ENCODE results near the gene SH2D3A.
A peak's percentile ranks its signal among the peaks of the same experiment; 100 is the strongest.
"Not testable (repeated sequence)": the region's sequence is repeated elsewhere in the genome, so short reads cannot be mapped to it uniquely, and the experiment has no call there.

SH2D3A gene

GRCh38 chr19:6762253-6762797, 4.9 kb downstream of the SH2D3A start:
- H3K27ac Mint-ChIP-seq; H3K4me3 Mint-ChIP-seq; H3K27me3 Mint-ChIP-seq; ATAC-seq (replicated peaks); H3K9me3 Mint-ChIP-seq; DNase-seq: not testable (repeated sequence)
- Mint-ChIP-seq H3K36me3 (ENCODE audit: insufficient read depth) (peaks cover 62% of the 10 kb centered on the region), H3K4me1 (ENCODE audit: low read depth in 2 of 2) (peaks cover 13 to 22% of the 10 kb centered on the region in 2 donors)

- Mint-ChIP-seq H3K27ac (no peak overlapping the region), H3K4me3 (no peak overlapping the region), H3K4me1 (ENCODE audit: low read depth in 2 of 2) (peaks cover 4 to 14% of the 10 kb centered on the region in 2 donors), H3K9me3 (no peaks in the 10 kb centered on the region), H3K27me3 (no peaks in the 10 kb centered on the region), H3K36me3 (ENCODE audit: insufficient read depth) (peaks cover 64% of the 10 kb centered on the region)
- ATAC-seq (replicated peaks) (no peak), DNase-seq (no peak)
These were observed 6.1 kb downstream of the SH2D3A start for GRCh38 chr19:6761053-6761676.

- H3K27me3 Mint-ChIP-seq, result no peaks in the 10 kb centered on the region
These were observed 6.6 kb downstream of the SH2D3A start for GRCh38 chr19:6760606-6761005.

GRCh38 chr19:6754653-6755463, 12.4 kb downstream of the SH2D3A start:
- peaks cover 10 to 16% of the 10 kb centered on the region in 2 donors for H3K4me1 Mint-ChIP-seq (ENCODE audit: low read depth in 2 of 2)
- no peak overlapping the region for H3K4me3 Mint-ChIP-seq
- no peaks in the 10 kb centered on the region for H3K9me3 Mint-ChIP-seq
- no peak for ATAC-seq (replicated peaks)
- peaks cover 58% of the 10 kb centered on the region for H3K36me3 Mint-ChIP-seq (ENCODE audit: insufficient read depth)
- no peak overlapping the region for H3K27ac Mint-ChIP-seq
- no peaks in the 10 kb centered on the region for H3K27me3 Mint-ChIP-seq
- no peak for DNase-seq

More at GRCh38 chr19:6760606-6761005, 6.6 kb downstream of the SH2D3A start:
- no peak overlapping the region for H3K27ac Mint-ChIP-seq
- ATAC-seq (replicated peaks) (no peak), DNase-seq (no peak)
- no peaks in the 10 kb centered on the region for H3K9me3 Mint-ChIP-seq
- H3K4me1 Mint-ChIP-seq (ENCODE audit: low read depth in 2 of 2), result peaks cover 0 to 9% of the 10 kb centered on the region in 2 donors
- peaks cover 61% of the 10 kb centered on the region for H3K36me3 Mint-ChIP-seq (ENCODE audit: insufficient read depth)
- no peak overlapping the region for H3K4me3 Mint-ChIP-seq

- Mint-ChIP-seq H3K4me1 (ENCODE audit: low read depth in 2 of 2) (peaks cover 10 to 16% of the 10 kb centered on the region in 2 donors), H3K27ac (peak overlapping the region in 1 of 2 donors; percentile 90), H3K4me3 (no peak overlapping the region), H3K9me3 (no peaks in the 10 kb centered on the region), H3K36me3 (ENCODE audit: insufficient read depth) (peaks cover 55% of the 10 kb centered on the region), H3K27me3 (no peaks in the 10 kb centered on the region)
- no peak for DNase-seq
- ATAC-seq (replicated peaks), result no peak
These were observed 13.1 kb downstream of the SH2D3A start for GRCh38 chr19:6754136-6754535.

- DNase-seq (peak; percentile 69 to 78 (median 72)), ATAC-seq (replicated peaks) (peak; percentile 87)
- Mint-ChIP-seq H3K27me3 (no peaks in the 10 kb centered on the region), H3K36me3 (ENCODE audit: insufficient read depth) (peaks cover 50% of the 10 kb centered on the region), H3K4me3 (peak overlapping the region; percentile 71 to 85), H3K4me1 (ENCODE audit: low read depth in 2 of 2) (peaks cover 10 to 12% of the 10 kb centered on the region in 2 donors), H3K27ac (peak overlapping the region; percentile 6 to 90), H3K9me3 (no peaks in the 10 kb centered on the region)
These were observed 13.8 kb downstream of the SH2D3A start for GRCh38 chr19:6753178-6754031.

- Mint-ChIP-seq H3K4me3 (peak overlapping the region; percentile 71 to 85), H3K36me3 (ENCODE audit: insufficient read depth) (peaks cover 48% of the 10 kb centered on the region), H3K27ac (peak overlapping the region; percentile 6 to 90), H3K4me1 (ENCODE audit: low read depth in 2 of 2) (peaks cover 10 to 11% of the 10 kb centered on the region in 2 donors), H3K27me3 (no peaks in the 10 kb centered on the region), H3K9me3 (no peaks in the 10 kb centered on the region)
- DNase-seq (no peak), ATAC-seq (replicated peaks) (no peak)
These were observed 14.7 kb downstream of the SH2D3A start for GRCh38 chr19:6752256-6753177.

GRCh38 chr19:6751189-6751588, 16.0 kb downstream of the SH2D3A start:
- Mint-ChIP-seq H3K27me3 (no peaks in the 10 kb centered on the region), H3K27ac (no peak overlapping the region), H3K4me3 (no peak overlapping the region), H3K4me1 (ENCODE audit: low read depth in 2 of 2) (peaks cover 10 to 11% of the 10 kb centered on the region in 2 donors), H3K9me3 (no peaks in the 10 kb centered on the region), H3K36me3 (ENCODE audit: insufficient read depth) (peaks cover 54% of the 10 kb centered on the region)
- ATAC-seq (replicated peaks) (no peak), DNase-seq (no peak)

- DNase-seq (no peak), ATAC-seq (replicated peaks) (no peak)
- Mint-ChIP-seq H3K36me3 (ENCODE audit: insufficient read depth) (peaks cover 53% of the 10 kb centered on the region), H3K27ac (no peak overlapping the region), H3K27me3 (no peaks in the 10 kb centered on the region), H3K4me3 (no peak overlapping the region), H3K9me3 (no peaks in the 10 kb centered on the region), H3K4me1 (ENCODE audit: low read depth in 2 of 2) (peaks cover 10 to 11% of the 10 kb centered on the region in 2 donors)
These were observed 17.2 kb downstream of the SH2D3A start for GRCh38 chr19:6750062-6750461.

- H3K36me3 Mint-ChIP-seq (ENCODE audit: insufficient read depth), result peaks cover 41% of the 10 kb centered on the region
- H3K27me3 Mint-ChIP-seq; ATAC-seq (replicated peaks); H3K9me3 Mint-ChIP-seq; H3K4me3 Mint-ChIP-seq; H3K4me1 Mint-ChIP-seq (ENCODE audit: low read depth in 2 of 2); DNase-seq: not testable (repeated sequence)
- H3K27ac Mint-ChIP-seq, result peak overlapping the region in 1 of 2 donors; percentile 51
These were observed 18.7 kb downstream of the SH2D3A start for GRCh38 chr19:6748543-6748942.

GRCh38 chr19:6745965-6746364, 21.3 kb downstream of the SH2D3A start:
- Mint-ChIP-seq H3K4me1 (ENCODE audit: low read depth in 2 of 2) (peaks cover 0 to 2% of the 10 kb centered on the region in 2 donors), H3K4me3 (no peak overlapping the region), H3K27ac (no peak overlapping the region), H3K9me3 (no peaks in the 10 kb centered on the region), H3K36me3 (ENCODE audit: insufficient read depth) (peaks cover 27% of the 10 kb centered on the region), H3K27me3 (no peaks in the 10 kb centered on the region)
- ATAC-seq (replicated peaks) (no peak), DNase-seq (no peak)
